Mesenteric fat pad (tissue), 1 donor: ENCODE results near the gene LDLRAD2. TPM values are rescaled to one million over a fixed set of nuclear protein-coding genes. Genes with fewer than 3 reads are reported as not detected.

Source experiments
- DNase-seq: peaks from one replicate; pipeline ENCODE4 v3.0.0-alpha.2; 2020; ENCODE audit warnings: low spot score
- total RNA-seq: library from RNA; stranded (reverse); fragmentation: NEBNext Ultra II Directional; extraction: Animal tissue kit (Norgen Biotek cat#: 25700); gene quantifications from one replicate; pipeline ENCODE4 v1.2.1, GENCODE V29; 2021
- donor health status: DM: yes; HTN: yes; CAD: no.

Gene LDLRAD2
- total RNA-seq, 1 donor from 2014 or later: 0.35 TPM

GRCh38 chr1:21842606-21843162 lies 30.6 kb downstream of the LDLRAD2 start:
- DNase-seq: no peak

GRCh38 chr1:21843208-21843607 lies 31.1 kb downstream of the LDLRAD2 start:
- DNase-seq: no peak

GRCh38 chr1:21843996-21844395 lies 31.9 kb downstream of the LDLRAD2 start:
- no peak for DNase-seq

- DNase-seq: no peak
These were observed 33.9 kb downstream of the LDLRAD2 start for GRCh38 chr1:21845646-21846641.

DNA sequence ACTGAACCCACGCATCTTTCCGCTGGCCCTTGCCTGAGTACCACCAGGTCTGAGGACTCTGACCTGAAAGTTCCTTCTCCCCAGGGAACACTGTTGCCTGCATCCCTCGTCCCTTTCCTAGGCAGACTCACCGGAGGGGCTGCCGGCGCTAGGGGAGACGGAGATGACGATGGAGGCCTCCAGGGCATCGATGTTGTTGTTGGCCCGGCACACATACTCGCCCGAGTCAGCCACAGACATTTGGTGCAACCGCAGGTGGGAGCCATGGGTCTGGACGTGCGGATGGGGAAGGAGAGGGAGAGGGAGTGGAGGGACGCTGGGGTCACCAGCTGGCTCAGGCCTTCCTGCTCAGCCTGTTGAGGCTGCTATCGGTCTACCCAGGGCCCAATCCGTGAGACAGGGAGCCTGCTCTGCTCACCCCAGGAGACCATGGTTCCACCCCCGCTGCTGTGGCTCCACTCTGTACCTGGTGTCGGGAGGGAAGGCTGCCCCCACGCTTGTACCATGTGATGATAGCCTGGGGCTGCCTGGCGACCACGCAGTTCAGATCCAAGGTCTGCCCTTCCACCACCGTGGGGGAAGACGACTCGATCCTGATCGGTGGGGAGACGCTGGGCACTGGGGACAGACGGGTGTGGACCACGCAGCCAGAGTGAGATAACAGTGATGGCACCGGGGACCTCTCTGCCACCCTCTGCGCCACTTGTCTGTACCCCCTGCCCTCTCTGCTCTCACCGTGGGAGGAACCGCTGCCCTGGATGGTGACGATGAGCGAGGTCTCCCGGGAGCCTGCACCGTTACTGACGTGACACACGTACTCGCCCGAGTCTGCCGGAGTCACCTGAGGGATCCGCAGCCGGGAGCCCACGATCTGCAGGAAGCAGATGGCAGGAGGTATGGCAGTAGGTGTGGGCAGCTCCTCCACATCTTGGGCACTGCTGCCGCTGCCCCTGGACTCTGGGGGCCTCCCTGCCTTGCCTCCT lies 35.4 kb downstream of the LDLRAD2 start:
- no peak for DNase-seq

DNA sequence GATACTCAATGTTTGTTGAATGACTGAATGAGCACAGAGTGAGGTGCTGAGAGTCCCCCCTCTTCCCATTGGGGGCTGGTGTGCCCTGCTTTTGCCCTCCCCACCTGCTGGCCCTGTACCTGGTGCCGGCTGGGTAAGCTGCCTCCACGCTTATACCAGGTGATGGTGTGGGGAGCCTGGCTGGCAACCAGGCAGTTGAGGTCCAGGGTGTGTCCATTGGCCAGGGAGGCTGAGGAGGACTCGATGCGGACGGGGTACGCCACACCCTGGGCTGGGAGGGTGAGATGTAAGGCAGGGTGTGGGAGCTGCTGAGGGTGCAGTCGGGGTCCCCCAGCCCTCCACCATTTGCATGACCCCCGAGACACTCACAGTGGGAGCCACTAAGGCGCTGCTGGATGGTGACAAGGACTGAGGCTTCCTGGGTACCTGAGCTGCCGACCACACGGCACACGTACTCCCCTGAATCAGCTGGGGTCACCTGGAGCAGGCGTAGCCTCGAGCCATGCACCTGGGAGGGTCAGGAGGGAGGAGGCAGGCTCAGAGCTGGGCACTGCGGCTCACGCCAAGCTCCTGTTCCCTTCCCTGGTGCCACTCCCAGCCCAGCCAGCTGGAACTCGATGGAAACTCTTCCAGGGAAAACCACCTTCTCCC lies 36.6 kb downstream of the LDLRAD2 start:
- no peak for DNase-seq

DNA sequence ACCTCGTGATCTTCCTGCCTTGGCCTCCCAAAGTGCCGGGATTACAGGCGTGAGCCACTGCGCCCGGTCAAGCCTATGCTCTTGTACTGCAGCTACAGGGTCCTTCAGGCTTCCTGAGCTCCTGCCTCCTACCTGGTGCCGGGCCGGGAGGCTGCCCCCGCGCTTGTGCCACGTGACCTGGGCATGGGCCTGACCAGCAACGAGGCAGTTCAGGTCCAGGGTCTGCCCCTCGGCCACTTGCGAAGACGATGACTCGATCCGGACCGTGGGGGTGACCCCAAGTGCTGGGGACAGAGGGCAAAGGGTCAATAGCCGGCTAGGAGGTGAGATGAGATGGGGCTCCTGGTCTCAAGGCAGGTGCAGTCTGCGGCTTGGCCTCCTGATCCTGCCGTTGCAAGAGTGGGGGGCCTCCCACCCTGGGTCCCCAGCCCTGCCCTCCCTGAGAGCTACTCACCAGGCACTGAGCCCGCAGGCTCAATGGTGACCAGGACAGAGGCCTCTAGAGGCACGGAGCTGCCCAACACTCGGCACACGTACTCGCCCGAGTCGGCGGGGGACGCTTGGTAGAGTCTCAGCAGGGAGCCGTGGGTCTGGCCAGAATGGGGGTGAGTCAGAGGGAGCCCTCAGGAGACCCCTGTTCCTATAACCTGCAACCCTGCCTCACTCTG lies 38.0 kb downstream of the LDLRAD2 start:
- no peak for DNase-seq

- DNase-seq: no peak
These were observed 39.6 kb downstream of the LDLRAD2 start for GRCh38 chr1:21851430-21852250.

- DNase-seq: no peak
These were observed 40.4 kb downstream of the LDLRAD2 start for GRCh38 chr1:21852282-21853130.

DNA sequence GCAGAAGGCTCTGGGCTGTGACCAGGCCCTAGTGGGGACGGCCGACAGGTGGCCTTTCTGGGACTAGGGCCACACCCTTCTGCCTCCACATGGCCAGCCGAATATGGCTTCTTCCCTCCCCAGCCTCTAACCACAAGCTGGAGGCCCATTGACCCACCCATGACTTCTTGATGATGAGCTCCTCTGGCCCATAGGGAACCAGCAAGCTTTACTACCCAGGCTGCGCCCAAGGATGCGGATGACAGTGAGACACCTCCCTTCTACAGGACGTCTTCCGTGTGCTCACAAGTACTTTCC lies 41.0 kb downstream of the LDLRAD2 start:
- no peak for DNase-seq

DNA sequence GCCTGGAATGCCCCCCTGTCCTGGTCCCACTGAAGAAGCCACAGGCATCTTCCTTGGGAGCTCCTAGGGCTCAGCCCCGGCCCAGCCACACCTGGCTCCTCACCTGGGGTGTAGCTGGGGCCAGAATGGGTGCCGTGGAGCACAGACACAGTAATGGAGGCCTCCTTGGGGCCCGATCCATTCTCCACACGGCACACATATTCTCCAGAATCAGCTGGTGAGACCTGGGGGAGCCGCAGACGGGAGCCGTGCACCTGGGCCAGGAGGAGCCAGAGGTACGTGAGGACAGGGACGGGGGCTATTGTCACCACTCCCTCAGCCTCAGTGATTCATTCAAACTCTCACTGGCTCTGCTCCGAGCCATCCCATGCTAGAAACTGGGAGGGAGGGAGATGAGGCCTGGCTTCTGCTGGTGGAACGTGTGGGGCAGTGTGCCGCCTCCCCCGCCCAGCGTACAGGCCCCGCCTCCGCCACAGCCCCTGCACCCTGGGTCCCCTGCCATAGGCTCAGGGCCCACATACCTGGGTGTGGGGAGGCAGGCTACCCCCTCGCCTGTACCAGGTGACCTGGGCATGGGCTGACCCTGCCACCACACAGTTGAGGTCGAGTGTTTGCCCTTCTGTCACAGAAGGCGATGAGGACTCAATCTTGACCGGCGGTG lies 42.2 kb downstream of the LDLRAD2 start:
- DNase-seq: no peak

GRCh38 chr1:21854751-21855131 lies 42.7 kb downstream of the LDLRAD2 start:
- no peak for DNase-seq

- no peak for DNase-seq
These were observed 43.4 kb downstream of the LDLRAD2 start for GRCh38 chr1:21855257-21856096.

- no peak for DNase-seq
These were observed 45.2 kb downstream of the LDLRAD2 start for GRCh38 chr1:21857142-21857839.

DNA sequence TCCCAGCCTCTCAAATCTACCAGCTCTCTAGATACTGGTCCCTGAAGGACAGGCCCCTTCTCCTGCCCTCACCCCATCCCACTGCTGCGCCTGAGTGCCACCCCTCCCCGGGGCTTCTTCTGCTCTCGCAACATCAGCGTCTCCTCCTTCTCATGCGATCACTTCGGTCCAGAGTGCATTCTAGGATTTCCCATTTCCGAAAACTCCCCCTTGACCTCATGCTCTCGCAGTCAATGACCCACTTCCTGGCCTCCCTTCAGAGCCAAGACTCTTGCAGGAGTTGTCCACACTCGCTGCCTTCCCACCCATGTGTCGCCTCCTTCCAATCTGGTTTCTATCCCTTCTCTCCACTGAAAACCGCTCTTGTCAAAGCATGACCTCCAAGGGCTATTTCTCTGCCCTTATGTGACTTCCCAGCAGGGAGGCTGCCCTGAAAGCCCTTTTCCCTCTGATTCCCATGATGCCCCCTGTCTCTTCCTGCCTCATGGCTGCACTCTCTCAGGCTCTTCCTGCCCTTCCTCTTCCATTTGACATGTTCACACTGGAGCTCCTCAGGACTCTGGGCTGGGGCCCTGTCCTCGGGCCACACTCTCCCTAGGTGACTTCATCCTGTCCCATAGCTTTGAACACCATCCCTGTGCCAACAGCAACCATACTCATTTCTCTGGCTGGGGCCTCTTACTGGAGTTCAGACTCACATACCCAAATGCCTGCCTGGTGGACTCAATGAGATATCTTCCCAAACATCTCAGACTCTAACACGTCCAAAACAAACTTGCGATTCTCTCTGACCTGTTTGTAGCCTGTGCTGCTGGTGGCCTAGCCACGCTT lies 46.0 kb downstream of the LDLRAD2 start:
- DNase-seq: no peak
